Liver (tissue), 3 donors: ENCODE measurements around the gene LRRC37A3.
"Not testable (repeated sequence)": the region's sequence is repeated elsewhere in the genome, so short reads cannot be mapped to it uniquely, and the experiment has no call there.

ENCODE experiments used
- CTCF ChIP-seq: fragments of 150-350 bp; IDR thresholded peaks from 2 replicates; pipeline ENCODE4 v1.5.1; 2017; ENCODE audit warnings: improper control_type of control experiment, low read depth, low read length; ENCODE audit not compliant: missing input control
- FOXA1 ChIP-seq: IDR thresholded peaks from 2 replicates; pipeline ENCODE4 v1.6.1; 2016; ENCODE audit warnings: antibody characterized with exemption
- RAD21 ChIP-seq, 2 donors: IDR thresholded peaks; 2 replicates each; pipeline ENCODE4 v1.6.1; 2016; ENCODE audit warnings: antibody characterized with exemption in 2 of 2, mild to moderate bottlenecking in 2 of 2
- REST ChIP-seq: IDR thresholded peaks from 2 replicates; pipeline ENCODE4 v1.6.1; 2016; ENCODE audit warnings: antibody characterized with exemption, mild to moderate bottlenecking
- TAF1 ChIP-seq: conservative IDR thresholded peaks from 2 replicates; pipeline ENCODE4 v1.6.1; 2016; ENCODE audit warnings: antibody characterized with exemption, mild to moderate bottlenecking
- TF ChIP-seq, protein P1 (sequence below): IDR thresholded peaks from 2 replicates; pipeline ENCODE4 v1.6.1; 2016; ENCODE audit warnings: antibody characterized with exemption
- TF ChIP-seq, protein P2 (sequence below): IDR thresholded peaks from 2 replicates; pipeline ENCODE4 v1.6.1; 2016; ENCODE audit warnings: antibody characterized with exemption
- donor health status: healthy.
- donor health status: healthy.

GRCh38 chr17:64814993-64815832, 104.1 kb downstream of the LRRC37A3 start:
- not testable (repeated sequence) for TF ChIP-seq CTCF; REST; FOXA1; RAD21 (IDR thresholded peaks at IDR 0.05); TAF1
- TF ChIP-seq, protein P1, sequence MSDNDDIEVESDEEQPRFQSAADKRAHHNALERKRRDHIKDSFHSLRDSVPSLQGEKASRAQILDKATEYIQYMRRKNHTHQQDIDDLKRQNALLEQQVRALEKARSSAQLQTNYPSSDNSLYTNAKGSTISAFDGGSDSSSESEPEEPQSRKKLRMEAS: not testable (repeated sequence)
- TF ChIP-seq, protein P2, sequence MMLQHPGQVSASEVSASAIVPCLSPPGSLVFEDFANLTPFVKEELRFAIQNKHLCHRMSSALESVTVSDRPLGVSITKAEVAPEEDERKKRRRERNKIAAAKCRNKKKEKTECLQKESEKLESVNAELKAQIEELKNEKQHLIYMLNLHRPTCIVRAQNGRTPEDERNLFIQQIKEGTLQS: not testable (repeated sequence)
